ENCODE data around the gene ALDH3A2. TPM values are rescaled to one million over a fixed set of nuclear protein-coding genes. Genes with fewer than 3 reads are reported as not detected.

The ALDH3A2 gene
- total RNA-seq, 1 experiment from 2014 or later = 45.2 TPM

DNA sequence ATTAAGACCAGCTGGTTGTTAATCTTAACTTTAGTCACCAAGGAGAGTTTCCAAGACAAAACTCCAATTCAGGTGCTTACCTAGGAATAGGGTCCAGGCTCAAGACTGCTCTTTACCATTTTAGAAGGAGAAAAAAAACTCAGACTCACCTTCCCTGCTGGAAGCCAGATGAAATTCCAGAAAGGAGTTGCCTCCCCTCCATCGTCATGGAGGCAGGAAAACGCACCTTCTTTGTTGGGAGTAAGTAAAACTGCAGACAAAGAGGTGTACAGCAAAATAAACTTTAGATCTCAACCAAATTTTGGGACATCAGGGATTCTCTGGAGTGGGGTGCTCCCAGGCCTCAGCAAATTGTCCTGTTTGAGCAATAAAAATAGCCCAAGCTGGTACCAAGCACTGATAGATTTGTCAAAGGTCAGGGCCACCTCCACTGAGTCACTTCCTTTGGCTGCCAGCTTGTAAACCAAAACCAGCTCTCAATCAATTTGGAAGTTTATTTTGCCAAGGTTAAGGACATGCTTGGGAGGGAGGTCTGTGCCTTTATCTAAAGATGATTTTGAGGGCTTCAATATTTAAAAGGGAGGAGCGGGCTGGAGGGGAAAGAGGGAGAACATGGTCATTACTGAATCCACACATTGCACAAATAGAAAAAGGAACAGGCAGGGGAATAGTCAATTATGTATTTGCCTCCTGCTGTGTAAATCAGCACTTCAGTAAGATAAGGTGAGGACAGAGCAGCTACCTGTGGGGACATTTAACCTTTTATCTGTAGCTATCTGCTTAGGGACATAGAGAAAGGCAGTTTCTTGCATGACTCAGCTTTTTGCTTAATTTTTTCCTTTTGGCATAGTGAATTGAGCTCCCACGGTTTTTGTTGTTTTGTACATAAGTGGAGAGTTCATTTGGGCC, 1.5 kb upstream of the ALDH3A2 start:
- in situ Hi-C loops (cut with HindIII; ENCODE audit: low pct_unique_long_range_greater_than_20kb, low sequenced_read_pairs) = no loop called here
- DNase-seq (ENCODE audit: low read depth, low spot score) = peak; percentile 13

DNA sequence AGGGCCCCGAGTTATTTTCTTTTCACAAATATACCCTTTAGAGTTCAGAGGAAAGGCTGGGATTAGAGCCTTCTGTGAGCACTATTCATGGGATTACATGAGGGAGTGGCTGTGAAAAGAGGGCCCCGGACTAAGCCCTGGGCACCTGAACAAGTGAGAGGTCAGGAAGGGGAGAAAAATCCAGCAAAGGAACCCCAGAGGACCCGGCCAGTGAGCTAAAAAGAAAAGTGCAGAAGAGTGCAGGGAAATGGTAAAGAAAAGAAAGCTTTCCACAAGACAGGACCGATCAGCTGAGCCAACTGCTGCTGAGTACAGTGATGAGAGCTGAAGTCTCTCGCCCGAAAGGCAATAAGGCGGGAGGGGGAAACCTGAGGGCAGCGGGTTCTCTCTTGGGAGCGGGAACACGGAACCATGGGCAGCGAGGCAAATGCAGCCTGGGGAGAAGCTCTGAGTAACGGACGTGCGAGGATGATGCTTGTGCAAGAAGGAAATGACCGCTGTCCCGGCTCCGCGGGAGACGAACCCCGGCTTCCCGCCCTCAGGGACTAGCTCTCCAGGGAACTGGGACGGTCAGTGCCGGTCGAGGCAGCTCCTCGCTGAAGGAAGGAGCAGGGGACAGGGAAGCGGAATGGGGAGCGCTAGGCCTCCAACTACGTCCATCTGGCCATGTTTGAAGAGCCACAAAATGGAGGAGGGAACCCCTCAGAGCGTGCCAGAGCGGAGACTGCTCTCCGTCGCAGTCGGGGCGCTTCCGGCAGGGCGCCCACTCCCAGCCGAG, 665 bp upstream of the ALDH3A2 start:
- in situ Hi-C loops (cut with HindIII; ENCODE audit: low pct_unique_long_range_greater_than_20kb, low sequenced_read_pairs) = no loop called here
- peak; percentile 54 for DNase-seq (ENCODE audit: low read depth, low spot score)

DNA sequence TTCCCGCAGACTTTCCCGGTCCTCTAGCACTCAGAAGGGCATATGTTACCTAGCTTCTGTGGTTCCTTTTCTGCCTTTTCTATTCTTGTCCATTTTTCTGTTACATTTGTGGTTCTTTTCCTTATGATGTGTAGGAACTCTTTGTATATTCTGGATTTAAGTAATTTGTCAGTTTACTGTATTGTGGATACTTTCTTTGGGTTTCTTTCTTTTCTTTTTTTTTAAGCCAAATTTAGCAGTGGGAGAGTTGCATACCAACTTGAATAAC, 657 bp downstream of the ALDH3A2 start:
- in situ Hi-C loops (cut with HindIII; ENCODE audit: low pct_unique_long_range_greater_than_20kb, low sequenced_read_pairs) = no loop called here
- no peak for DNase-seq (ENCODE audit: low read depth, low spot score)

DNA sequence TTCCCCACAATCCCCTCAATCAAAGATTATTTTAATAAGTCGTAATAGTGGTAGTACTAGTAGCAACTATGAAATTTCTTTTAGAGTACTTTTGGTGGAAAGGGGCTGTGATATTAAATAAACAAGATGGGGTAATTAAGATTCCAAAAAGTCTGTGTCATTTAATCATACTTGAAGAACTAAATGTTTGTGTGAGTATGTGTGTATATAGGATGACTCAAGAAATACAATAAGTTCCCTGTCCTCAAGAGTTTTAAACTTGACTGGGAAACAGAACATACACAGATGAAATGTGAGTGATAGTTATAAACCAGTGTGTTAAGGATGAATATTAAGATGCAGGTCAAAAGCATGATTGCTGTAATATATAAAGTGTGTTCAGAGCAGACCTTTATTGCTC, 2.3 kb downstream of the ALDH3A2 start:
- in situ Hi-C loops (cut with HindIII; ENCODE audit: low pct_unique_long_range_greater_than_20kb, low sequenced_read_pairs) = no loop called here
- no peak for DNase-seq (ENCODE audit: low read depth, low spot score)

DNA sequence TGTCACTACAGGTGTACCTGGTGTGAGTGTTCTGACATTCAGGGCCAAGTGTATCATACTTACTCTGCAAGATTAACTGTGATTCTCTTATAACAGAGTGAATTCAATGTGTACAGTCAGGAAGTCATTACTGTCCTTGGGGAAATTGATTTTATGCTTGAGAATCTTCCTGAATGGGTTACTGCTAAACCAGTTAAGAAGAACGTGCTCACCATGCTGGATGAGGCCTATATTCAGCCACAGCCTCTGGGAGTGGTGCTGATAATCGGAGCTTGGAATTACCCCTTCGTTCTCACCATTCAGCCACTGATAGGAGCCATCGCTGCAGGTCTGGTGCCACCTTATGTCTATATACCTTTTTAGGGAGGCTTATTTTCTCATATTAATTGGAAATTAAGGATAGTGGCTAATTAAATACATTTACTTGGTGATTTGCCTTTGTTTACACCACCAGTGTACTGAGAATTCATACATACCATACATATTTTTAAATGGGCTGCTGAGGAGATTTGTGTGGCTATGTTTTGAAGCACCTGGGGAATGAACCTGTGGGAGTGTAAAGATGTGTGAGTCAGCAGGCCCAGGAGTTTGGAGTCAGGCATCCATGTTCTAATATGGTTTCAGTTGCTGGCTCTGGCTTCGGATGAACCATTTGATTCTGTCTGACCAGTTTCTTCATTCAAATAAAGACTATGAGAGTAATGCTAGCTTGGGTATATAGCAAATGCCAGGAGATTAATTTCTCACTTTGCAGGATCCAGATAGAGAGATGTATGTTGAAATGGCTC, 3.1 kb downstream of the ALDH3A2 start:
- no peak for DNase-seq (ENCODE audit: low read depth, low spot score)
- in situ Hi-C loops (cut with HindIII; ENCODE audit: low pct_unique_long_range_greater_than_20kb, low sequenced_read_pairs) = no loop called here

DNA sequence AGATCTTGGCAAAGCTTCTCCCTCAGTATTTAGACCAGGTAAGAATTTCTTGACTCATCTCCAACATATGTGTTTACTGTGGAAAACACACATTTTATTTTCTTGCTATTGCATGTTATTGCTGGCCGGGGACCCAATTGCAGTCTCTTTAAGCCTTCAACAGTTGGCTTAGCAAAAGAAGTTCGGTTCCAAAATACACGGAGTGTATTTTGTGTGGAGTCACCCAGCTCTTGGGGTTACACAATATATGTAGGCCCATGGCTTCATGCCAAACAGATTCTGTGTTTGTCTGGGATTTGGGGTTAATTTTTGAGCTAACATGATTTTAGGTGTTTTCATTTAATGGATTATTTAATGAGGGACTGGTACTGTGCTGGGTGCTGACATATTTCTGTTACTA, 4.0 kb downstream of the ALDH3A2 start:
- in situ Hi-C loops (cut with HindIII; ENCODE audit: low pct_unique_long_range_greater_than_20kb, low sequenced_read_pairs) = no loop called here
- DNase-seq (ENCODE audit: low read depth, low spot score) = no peak

DNA sequence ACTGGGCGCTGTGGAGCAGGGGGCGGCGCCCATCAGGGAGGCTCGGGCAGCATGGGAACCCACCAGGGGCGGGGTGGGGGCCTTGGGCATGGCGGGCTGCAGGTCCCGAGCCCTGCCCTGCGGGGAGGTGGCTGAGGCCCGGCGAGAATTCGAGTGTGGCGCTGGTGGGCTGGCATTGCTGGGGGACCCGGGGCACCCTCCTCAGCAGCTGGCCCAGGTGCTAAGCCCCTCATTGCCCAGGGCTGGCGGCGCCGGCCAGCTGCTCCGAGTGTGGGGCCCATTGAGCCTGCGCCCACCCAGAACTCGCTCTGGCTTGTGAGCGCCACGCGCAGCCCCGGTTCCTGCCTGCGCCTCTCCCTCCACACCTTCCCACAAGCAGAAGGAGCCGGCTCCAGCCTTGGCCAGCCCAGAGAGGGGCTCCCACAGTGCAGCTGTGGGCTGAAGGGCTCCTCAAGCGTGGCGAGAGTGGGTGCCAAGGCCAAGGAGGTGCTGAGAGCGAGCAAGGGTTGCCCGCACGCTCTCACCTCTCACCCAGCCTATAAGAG, 5.9 kb downstream of the ALDH3A2 start:
- no peak for DNase-seq (ENCODE audit: low read depth, low spot score)
- in situ Hi-C loops (cut with HindIII; ENCODE audit: low pct_unique_long_range_greater_than_20kb, low sequenced_read_pairs) = no loop called here

DNA sequence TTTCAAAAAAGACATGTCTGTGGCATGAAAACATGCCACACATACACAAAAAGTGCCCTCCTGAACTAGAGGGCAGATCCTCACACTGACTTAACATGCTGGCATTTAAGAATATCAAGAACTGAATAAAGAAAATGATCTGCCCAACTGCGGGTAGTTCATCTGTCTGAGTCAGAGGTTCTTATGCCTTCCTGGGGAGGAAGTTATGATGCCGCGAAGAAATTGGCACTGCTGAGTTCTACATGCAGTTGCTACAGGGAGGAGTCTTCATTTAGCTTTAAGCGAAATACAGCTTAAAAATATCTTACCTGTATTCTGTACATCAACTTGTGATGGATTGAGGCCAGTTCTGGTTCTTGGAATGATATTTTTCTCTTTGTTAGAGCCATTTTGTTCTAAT, 6.3 kb downstream of the ALDH3A2 start:
- in situ Hi-C loops (cut with HindIII; ENCODE audit: low pct_unique_long_range_greater_than_20kb, low sequenced_read_pairs) = no loop called here
- no peak for DNase-seq (ENCODE audit: low read depth, low spot score)

DNA sequence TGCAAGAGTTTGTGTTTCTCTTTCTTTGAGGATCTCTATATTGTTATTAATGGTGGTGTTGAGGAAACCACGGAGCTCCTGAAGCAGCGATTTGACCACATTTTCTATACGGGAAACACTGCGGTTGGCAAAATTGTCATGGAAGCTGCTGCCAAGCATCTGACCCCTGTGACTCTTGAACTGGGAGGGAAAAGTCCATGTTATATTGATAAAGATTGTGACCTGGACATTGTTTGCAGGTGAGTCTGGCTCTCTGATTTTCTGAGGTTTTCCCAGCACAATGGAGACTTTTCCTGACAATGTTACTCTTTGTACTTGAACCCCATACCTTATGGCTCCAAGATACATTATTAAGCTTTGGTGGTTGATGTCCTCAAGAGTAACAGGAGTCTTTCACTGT, 7.8 kb downstream of the ALDH3A2 start:
- no peak for DNase-seq (ENCODE audit: low read depth, low spot score)
- in situ Hi-C loops (cut with HindIII; ENCODE audit: low pct_unique_long_range_greater_than_20kb, low sequenced_read_pairs) = no loop called here

DNA sequence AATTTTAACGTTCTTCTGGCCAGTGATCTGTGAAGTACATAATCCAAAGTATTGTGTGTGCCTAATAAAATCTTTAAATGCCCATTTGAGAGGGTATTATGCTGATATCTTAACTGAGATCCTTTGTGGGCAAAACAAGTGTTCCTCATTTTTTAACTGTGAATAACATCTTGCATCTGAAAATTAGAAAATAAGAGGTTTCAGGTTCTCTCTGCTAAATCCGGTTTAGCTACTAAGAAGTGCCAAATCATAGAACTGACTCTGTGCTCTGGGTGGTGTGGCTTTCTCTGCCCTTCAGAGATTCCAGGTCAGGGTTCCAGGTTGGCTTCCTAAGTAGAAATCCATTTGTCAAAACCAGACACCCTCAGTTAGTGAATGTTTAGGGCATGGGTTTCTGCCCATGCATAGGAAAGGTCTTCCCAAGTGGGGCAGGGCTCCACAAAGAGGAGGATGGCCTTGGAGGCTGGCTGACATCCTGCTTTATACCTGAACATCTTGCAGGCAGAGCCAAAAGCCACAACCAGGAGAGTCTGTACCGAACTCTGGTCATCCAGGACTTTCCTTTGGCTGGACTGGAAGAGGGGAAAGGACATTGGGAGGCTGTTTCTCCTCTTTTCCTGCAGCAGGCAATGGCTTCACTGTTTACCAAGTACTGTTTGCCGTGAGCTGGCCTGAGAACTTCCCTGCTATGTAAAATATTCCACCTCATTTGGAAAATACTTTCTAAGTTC, 8.5 kb downstream of the ALDH3A2 start:
- in situ Hi-C loops (cut with HindIII; ENCODE audit: low pct_unique_long_range_greater_than_20kb, low sequenced_read_pairs) = no loop called here
- no peak for DNase-seq (ENCODE audit: low read depth, low spot score)

DNA sequence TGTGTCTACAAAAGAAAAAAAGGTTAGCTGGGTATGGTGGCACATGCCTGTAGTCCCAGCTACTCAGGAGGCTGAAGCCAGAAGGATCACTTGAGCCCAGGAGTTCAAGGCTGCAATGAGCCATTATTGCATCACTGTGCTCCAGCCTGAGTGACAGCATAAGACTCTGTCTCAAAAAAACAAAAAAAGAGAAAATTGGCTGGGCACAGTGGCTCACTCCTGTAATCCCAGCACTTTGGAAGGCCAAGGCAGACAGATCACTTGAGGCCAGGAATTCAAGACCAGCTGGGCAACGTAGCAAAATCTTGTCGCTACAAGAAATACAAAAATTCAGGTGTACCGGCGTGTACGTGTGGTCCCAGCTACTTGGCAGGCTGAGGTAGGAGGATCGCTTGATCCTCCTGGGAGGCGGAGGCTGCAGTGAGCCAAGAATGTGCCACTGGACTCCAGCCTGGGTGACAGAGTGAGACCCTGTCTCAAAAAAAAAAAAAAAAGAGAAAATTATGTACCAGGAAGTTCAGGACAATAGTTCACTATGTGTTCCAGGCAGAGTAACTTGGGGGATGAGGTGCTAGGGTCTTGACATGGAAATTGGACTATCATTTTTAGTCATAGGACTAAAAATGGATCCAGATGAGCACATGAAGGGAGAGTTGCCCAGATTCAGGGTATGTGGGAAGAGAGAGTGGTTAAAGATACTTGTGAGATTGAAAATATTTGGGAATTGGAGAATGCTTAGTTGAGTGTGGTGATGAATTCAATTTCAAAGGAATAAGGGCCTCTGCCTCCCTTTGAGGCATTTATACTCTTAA, 11.0 kb downstream of the ALDH3A2 start:
- in situ Hi-C loops (cut with HindIII; ENCODE audit: low pct_unique_long_range_greater_than_20kb, low sequenced_read_pairs) = no loop called here
- DNase-seq (ENCODE audit: low read depth, low spot score) = no peak

DNA sequence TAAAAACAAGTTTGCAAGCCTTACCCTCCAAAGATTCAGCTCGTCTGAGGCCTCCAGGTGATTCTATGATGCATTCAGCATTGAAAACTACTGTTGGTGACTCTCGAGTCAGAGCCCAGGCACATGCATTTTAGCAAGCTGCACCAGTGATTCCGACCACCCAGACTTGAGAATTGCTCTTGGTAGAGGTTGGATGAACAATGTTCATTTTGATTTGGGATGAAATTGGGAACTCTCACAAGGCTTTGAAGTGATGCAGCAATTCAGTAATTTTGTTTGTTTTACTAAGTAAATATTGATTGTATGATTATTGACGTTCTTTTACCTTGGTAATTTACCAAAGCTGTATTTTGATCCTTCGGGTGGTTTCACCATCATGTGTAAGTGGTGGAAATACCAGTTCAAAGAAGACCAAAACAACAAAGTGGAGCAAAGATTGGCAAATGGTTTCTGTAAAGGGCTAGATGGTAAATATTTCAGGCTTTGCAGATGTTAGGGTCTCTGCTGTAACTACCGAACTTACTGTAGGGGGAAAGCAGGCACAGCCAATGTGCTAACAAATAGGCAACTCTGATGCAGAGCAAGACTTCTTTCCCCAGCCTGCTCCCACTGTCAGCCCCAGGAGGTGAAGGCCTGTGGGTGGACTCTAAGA, 11.8 kb downstream of the ALDH3A2 start:
- in situ Hi-C loops (cut with HindIII; ENCODE audit: low pct_unique_long_range_greater_than_20kb, low sequenced_read_pairs) = no loop called here
- DNase-seq (ENCODE audit: low read depth, low spot score) = no peak

DNA sequence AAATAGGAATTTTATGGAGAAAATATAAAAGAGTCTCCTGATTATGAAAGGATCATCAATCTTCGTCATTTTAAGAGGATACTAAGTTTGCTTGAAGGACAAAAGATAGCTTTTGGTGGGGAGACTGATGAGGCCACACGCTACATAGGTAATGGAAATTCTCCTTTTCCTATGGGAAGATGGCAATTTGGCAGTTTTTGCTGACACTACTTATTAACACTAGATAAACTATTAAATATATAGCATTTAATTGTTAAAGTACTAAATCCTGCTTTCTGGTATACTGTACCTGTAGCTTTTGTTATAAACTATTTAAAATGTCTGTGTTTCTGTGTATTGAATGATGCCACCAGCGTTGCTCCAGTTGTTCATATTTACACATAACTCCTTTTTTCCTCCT, 12.6 kb downstream of the ALDH3A2 start:
- no peak for DNase-seq (ENCODE audit: low read depth, low spot score)
- in situ Hi-C loops (cut with HindIII; ENCODE audit: low pct_unique_long_range_greater_than_20kb, low sequenced_read_pairs) = no loop called here

DNA sequence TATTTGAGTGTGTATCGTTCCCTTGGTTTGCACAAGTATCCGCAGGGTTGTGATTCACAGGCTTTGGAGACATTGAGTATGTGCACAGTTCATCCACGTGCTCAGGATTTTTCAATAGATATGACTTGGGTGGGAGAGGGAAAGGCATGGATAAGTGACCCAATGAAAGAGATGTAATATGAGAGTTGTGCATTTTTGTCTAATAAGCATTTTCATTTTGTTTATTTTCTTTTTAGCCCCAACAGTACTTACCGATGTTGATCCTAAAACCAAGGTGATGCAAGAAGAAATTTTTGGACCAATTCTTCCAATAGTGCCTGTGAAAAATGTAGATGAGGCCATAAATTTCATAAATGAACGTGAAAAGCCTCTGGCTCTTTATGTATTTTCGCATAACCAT, 14.5 kb downstream of the ALDH3A2 start:
- in situ Hi-C loops (cut with HindIII; ENCODE audit: low pct_unique_long_range_greater_than_20kb, low sequenced_read_pairs) = no loop called here
- no peak for DNase-seq (ENCODE audit: low read depth, low spot score)

DNA sequence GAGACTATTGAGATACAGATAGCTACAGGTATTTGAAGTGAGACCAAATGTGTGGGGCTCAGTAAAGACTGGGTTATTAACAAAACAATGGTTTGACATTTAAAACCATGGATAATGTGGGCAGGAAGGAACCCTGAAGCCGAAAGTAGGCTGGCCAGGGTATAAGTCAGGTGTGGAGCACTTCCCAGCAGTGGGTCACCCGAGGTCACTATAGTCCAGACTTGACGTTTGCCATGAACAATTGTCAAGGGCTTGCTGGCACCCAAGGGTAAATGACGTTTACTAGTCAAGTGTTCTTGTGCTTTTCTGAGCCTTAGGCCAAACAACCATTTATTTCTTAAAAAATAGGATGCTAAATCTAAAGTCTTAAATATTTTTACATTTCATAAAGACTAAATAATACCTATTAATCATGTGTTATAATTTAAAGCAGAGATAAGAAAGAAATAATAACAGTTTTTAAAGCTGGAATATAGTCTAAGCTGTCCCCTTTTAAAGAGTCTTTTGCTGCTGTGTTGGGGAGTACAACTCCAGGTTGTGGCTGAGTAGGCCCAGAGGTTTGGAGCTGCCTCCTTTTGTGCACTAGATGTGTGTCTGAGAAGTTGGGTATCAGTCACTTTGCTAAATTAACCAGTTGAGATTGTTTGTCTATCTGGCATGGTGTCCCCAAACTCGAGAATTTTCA, 15.7 kb downstream of the ALDH3A2 start:
- in situ Hi-C loops (cut with HindIII; ENCODE audit: low pct_unique_long_range_greater_than_20kb, low sequenced_read_pairs) = no loop called here
- DNase-seq (ENCODE audit: low read depth, low spot score) = no peak

DNA sequence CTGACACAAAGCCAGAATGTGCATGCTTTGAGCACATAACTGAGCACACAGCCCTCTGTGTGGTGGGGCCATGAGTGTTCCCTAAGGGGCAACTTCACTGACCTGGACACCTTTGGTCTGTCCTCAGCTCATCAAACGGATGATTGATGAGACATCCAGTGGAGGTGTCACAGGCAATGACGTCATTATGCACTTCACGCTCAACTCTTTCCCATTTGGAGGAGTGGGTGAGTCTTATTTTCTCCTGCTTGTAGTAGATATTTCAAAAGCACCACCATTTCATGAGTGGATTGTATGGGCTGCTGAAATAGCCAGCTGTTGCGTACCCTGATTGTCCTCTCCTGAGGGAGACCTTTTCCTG, 16.2 kb downstream of the ALDH3A2 start:
- no peak for DNase-seq (ENCODE audit: low read depth, low spot score)
- in situ Hi-C loops (cut with HindIII; ENCODE audit: low pct_unique_long_range_greater_than_20kb, low sequenced_read_pairs) = no loop called here

Data from SK-MEL-5 (cell line).